CD14-positive monocyte (primary cell): ENCODE data around the gene TKFC. TPM values are rescaled to one million over a fixed set of nuclear protein-coding genes. Genes with fewer than 3 reads are reported as not detected.

ENCODE experiments used
- DNase-seq, 3 donors: peaks; one replicate each; pipeline ENCODE4 v3.0.0-alpha.2; 2011 to 2022
- H2AFZ ChIP-seq: 2 replicates; pipeline ENCODE4 v1.6.0; 2012; ENCODE audit warnings: mild to moderate bottlenecking, low read depth, low read length, inconsistent platforms; ENCODE audit not compliant: insufficient read depth, poor library complexity, severe bottlenecking
- H3K27ac ChIP-seq, 2 donors: 1 replicate in 1 of 2; 2 replicates in 1 of 2; pipeline ENCODE4 v1.5.1; 2012 to 2013; ENCODE audit warnings: low read length in 2 of 2, control low read depth in 1 of 2, inconsistent platforms in 1 of 2, low read depth in 1 of 2, mild to moderate bottlenecking in 1 of 2
- H3K27me3 ChIP-seq, 2 donors: one replicate each; pipeline versions ENCODE4 v1.6.0 to v1.6.1; 2011 to 2013; ENCODE audit warnings: low read length in 2 of 2; ENCODE audit not compliant: control insufficient read depth in 2 of 2, insufficient read depth in 2 of 2
- H3K36me3 ChIP-seq, 2 donors: replicated peaks in 1 of 2; 1 replicate in 1 of 2; 2 replicates in 1 of 2; pipeline versions ENCODE4 v1.5.1 to v1.6.1; 2012 to 2013; ENCODE audit warnings: low read length in 2 of 2, control low read depth in 1 of 2, inconsistent platforms in 1 of 2, mild to moderate bottlenecking in 1 of 2; ENCODE audit not compliant: insufficient read depth in 2 of 2, control insufficient read depth in 1 of 2
- H3K4me1 ChIP-seq, 2 donors: 1 replicate in 1 of 2; 2 replicates in 1 of 2; pipeline versions ENCODE4 v1.5.1 to v1.6.1; 2012 to 2013; ENCODE audit warnings: low read length in 2 of 2, control low read depth in 1 of 2, inconsistent platforms in 1 of 2, mild to moderate bottlenecking in 1 of 2, moderate library complexity in 1 of 2; ENCODE audit not compliant: insufficient read depth in 2 of 2, control insufficient read depth in 1 of 2
- H3K4me2 ChIP-seq: replicated peaks from 2 replicates; pipeline ENCODE3; 2012; ENCODE audit warnings: low read length, moderate library complexity, mild to moderate bottlenecking; ENCODE audit not compliant: poor library complexity, severe bottlenecking; ENCODE audit errors: extremely low read depth
- H3K4me3 ChIP-seq, 3 experiments: fragments of 200-600 bp in 1 of 3; sonication (generic) in 1 of 3; replicated peaks in 1 of 3; 1 replicate in 2 of 3; 2 replicates in 1 of 3; pipeline ENCODE4 v1.5.1; 2011 to 2013; ENCODE audit warnings: low read length in 3 of 3, mild to moderate bottlenecking in 3 of 3, control low read depth in 2 of 3, low read depth in 2 of 3, inconsistent platforms in 1 of 3, moderate library complexity in 1 of 3
- H3K79me2 ChIP-seq: 2 replicates; pipeline ENCODE4 v1.6.0; 2012; ENCODE audit warnings: mild to moderate bottlenecking, control low read depth, inconsistent platforms, low read length, moderate library complexity; ENCODE audit not compliant: insufficient read depth
- H3K9ac ChIP-seq: 2 replicates; pipeline ENCODE4 v1.6.0; 2017; ENCODE audit warnings: low read length, mild to moderate bottlenecking; ENCODE audit not compliant: insufficient read depth, poor library complexity, severe bottlenecking
- H3K9me3 ChIP-seq, 2 donors: replicated peaks in 1 of 2; 1 replicate in 1 of 2; 2 replicates in 1 of 2; pipeline versions ENCODE4 v1.5.1 to v1.6.1; 2012 to 2013; ENCODE audit warnings: low read length in 2 of 2, control low read depth in 1 of 2; ENCODE audit not compliant: control insufficient read depth in 1 of 2, insufficient read depth in 1 of 2
- H4K20me1 ChIP-seq: 2 replicates; pipeline ENCODE4 v1.6.0; 2012; ENCODE audit warnings: mild to moderate bottlenecking, low read length, control low read depth, moderate library complexity; ENCODE audit not compliant: insufficient read depth
- H3K27ac Mint-ChIP-seq, 7 donors: one replicate each; pipeline ENCODE4 v1.8.0; 2020; ENCODE audit warnings: mild to moderate bottlenecking in 7 of 7, mixed read lengths in 7 of 7, moderate library complexity in 6 of 7, inconsistent platforms in 2 of 7
- H3K27me3 Mint-ChIP-seq, 3 donors: one replicate each; pipeline ENCODE4 v1.8.0; 2021 to 2022; ENCODE audit warnings: low read depth in 3 of 3, mild to moderate bottlenecking in 3 of 3, mixed read lengths in 3 of 3, moderate library complexity in 3 of 3, inconsistent platforms in 1 of 3
- H3K36me3 Mint-ChIP-seq, 2 donors: one replicate each; pipeline ENCODE4 v1.8.0; 2020; ENCODE audit warnings: mixed read lengths in 2 of 2, inconsistent platforms in 1 of 2, mild to moderate bottlenecking in 1 of 2
- H3K4me1 Mint-ChIP-seq: one replicate; pipeline ENCODE4 v1.8.0; 2020; ENCODE audit warnings: mild to moderate bottlenecking, mixed read lengths
- H3K4me3 Mint-ChIP-seq, 2 donors: one replicate each; pipeline ENCODE4 v1.8.0; 2020; ENCODE audit warnings: mild to moderate bottlenecking in 2 of 2, mixed read lengths in 2 of 2, moderate library complexity in 1 of 2
- H3K9me3 Mint-ChIP-seq, 7 donors: one replicate each; pipeline ENCODE4 v1.8.0; 2020 to 2022; ENCODE audit warnings: mixed read lengths in 7 of 7, mild to moderate bottlenecking in 6 of 7, moderate library complexity in 6 of 7, inconsistent platforms in 2 of 7
- WGBS: methylation state at CpG from one replicate; pipeline ENCODE4 v1.1.5; 2013; ENCODE audit warnings: missing lambda C conversion rate; ENCODE audit not compliant: insufficient coverage; 5-methylcytosine and 5-hydroxymethylcytosine counted together
- intact Hi-C, 2 donors: fragments of 100-400 bp; cut with micrococcal nuclease; formaldehyde crosslinking; loops; one replicate each; pipeline versions ENCODE4 v1.15.0 to v1.15.1; 2023
- polyA plus RNA-seq, 3 donors: library from polyadenylated mRNA; depleted of rRNA in 1 of 3; unstranded in 2 of 3; stranded (reverse) in 1 of 3; fragments of 300-500 nt in 2 of 3; fragments of >200 nt in 1 of 3; fragmentation: Illumina TruSeq in 2 of 3; gene quantifications; 1 replicate in 2 of 3; 2 replicates in 1 of 3; pipeline ENCODE4 v1.2.3, GENCODE V29; 2012 to 2021
- TF ChIP-seq, protein P1 (sequence below): fragments of 200-600 bp; IDR thresholded peaks from one replicate; pipeline ENCODE4 v1.8.0; 2022; ENCODE audit warnings: antibody characterized with exemption, mild to moderate bottlenecking

Gene TKFC
- polyA plus RNA-seq, 3 donors = 29.5 to 40.8 (median 29.6) TPM

DNA sequence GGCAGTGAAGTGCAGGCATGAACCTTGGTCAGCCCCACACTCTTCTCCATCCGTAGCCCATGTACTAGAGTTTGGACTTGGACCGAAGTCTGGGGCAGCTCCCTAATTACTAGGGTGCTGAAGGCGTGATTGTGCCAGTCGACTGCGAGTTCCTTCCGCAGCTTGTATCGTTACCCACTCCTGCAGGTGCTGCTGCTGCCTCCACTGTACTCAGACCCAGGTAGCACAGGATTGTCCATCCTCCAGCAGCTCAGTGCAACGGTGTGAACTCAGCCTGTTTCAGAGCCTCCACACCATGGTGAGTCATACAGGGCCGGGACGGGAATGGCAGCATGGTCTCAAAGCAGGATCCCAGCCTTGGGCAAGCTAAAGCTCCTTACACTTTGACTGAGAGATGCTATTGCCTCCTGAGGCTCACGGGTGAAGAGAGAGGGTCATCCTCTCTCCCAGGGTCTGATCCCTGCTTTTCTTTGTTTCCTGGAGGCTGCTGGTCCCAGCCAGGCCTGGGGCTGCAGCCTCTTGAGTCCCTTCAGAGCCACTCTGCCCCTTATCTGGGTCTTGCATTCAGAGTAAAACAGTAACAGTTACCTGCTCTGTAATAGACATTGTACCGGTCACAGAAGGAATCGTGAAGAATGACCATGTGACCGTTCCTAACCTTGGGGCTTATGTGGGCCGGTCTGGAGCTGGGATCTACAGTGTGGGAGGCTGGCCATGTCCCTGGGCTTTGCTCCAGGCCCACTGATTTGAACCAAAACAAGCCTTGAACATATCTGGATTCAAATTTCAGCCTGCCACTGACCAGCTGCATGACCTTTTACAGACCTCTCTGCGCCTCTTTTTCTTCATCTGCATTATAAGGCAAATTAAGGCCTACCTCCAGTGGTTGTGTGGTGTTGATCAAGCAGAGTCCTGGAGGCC is 1.7 kb downstream of the TKFC start:
- Mint-ChIP-seq H3K36me3 (peaks cover 22 to 27% of the 10 kb centered on the region in 2 donors), H3K4me1 (peaks cover 39% of the 10 kb centered on the region), H3K4me3 (peak overlapping the region in 1 of 2 donors; percentile 31), H3K27me3 (peaks cover 0 to 2% (median 2%) of the 10 kb centered on the region in 3 donors), H3K9me3 (no peaks in the 10 kb centered on the region), H3K27ac (peak overlapping the region in 3 of 7 donors; percentile 21 to 54 (median 49))
- H3K79me2 ChIP-seq = peaks cover 33% of the 10 kb centered on the region
- DNase-seq = no peak
- H3K4me2 ChIP-seq = no peak overlapping the region
- H3K27ac ChIP-seq = no peak overlapping the region
- peaks cover 28 to 37% of the 10 kb centered on the region in 2 donors for H3K4me1 ChIP-seq
- no peak overlapping the region for H3K9ac ChIP-seq
- TF ChIP-seq, protein P1, sequence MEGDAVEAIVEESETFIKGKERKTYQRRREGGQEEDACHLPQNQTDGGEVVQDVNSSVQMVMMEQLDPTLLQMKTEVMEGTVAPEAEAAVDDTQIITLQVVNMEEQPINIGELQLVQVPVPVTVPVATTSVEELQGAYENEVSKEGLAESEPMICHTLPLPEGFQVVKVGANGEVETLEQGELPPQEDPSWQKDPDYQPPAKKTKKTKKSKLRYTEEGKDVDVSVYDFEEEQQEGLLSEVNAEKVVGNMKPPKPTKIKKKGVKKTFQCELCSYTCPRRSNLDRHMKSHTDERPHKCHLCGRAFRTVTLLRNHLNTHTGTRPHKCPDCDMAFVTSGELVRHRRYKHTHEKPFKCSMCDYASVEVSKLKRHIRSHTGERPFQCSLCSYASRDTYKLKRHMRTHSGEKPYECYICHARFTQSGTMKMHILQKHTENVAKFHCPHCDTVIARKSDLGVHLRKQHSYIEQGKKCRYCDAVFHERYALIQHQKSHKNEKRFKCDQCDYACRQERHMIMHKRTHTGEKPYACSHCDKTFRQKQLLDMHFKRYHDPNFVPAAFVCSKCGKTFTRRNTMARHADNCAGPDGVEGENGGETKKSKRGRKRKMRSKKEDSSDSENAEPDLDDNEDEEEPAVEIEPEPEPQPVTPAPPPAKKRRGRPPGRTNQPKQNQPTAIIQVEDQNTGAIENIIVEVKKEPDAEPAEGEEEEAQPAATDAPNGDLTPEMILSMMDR = no peak
- H2AFZ ChIP-seq = no peak overlapping the region
- H4K20me1 ChIP-seq = peaks cover 20% of the 10 kb centered on the region
- H3K9me3 ChIP-seq = no peaks in the 10 kb centered on the region
- 92% methylated on average over 15 of the region's 16 CpGs for WGBS
- H3K27me3 ChIP-seq = no peaks in the 10 kb centered on the region
- H3K4me3 ChIP-seq = no peak overlapping the region
- H3K36me3 ChIP-seq = peaks cover 6 to 11% of the 10 kb centered on the region in 2 donors
- intact Hi-C loops = loop anchor here in 1 of 2 donors (5.0 kb wide), 1 partner anchor 103 kb away; no protein-coding TSS in a partner anchor

- peak overlapping the region in 1 of 7 donors; percentile 68 for H3K27ac Mint-ChIP-seq
- H3K27ac ChIP-seq = no peak overlapping the region
- peaks cover 14% of the 10 kb centered on the region for H4K20me1 ChIP-seq
- H3K36me3 ChIP-seq = peaks cover 3 to 4% of the 10 kb centered on the region in 2 donors
- H3K4me2 ChIP-seq = no peak overlapping the region
- no peak overlapping the region for H3K4me3 Mint-ChIP-seq
- peaks cover 16 to 22% of the 10 kb centered on the region in 2 donors for H3K36me3 Mint-ChIP-seq
- intact Hi-C loops = loop anchor here in 1 of 2 donors (5.0 kb wide), 1 partner anchor 102 kb away; no protein-coding TSS in a partner anchor
- H3K27me3 Mint-ChIP-seq = peaks cover 0 to 2% (median 2%) of the 10 kb centered on the region in 3 donors
- 0% methylated on average over 1 of the region's 1 CpG for WGBS
- peaks cover 28 to 37% of the 10 kb centered on the region in 2 donors for H3K4me1 ChIP-seq
- no peak overlapping the region for H3K9ac ChIP-seq
- DNase-seq = no peak
- peaks cover 26% of the 10 kb centered on the region for H3K79me2 ChIP-seq
- H3K4me3 ChIP-seq = no peak overlapping the region
- H3K9me3 Mint-ChIP-seq = no peaks in the 10 kb centered on the region
- H3K27me3 ChIP-seq = no peaks in the 10 kb centered on the region
- no peaks in the 10 kb centered on the region for H3K9me3 ChIP-seq
- no peak overlapping the region for H2AFZ ChIP-seq
- TF ChIP-seq, protein P1 = no peak
- H3K4me1 Mint-ChIP-seq = peaks cover 39% of the 10 kb centered on the region
Measured at GRCh38 chr11:61335355-61335710, 2.3 kb downstream of the TKFC start.
